Activated CD8-positive, alpha-beta T cell treated with anti-CD3 and anti-CD28 coated beads, Interleukin-2, amount 10 ng/mL, durations not matched to agents 7 days and 5 days (primary cell): Measurements from ENCODE around the gene CRIM1. TPM values are rescaled to one million over a fixed set of nuclear protein-coding genes. Genes with fewer than 3 reads are reported as not detected.
"Not testable (repeated sequence)": the region's sequence is repeated elsewhere in the genome, so short reads cannot be mapped to it uniquely, and the experiment has no call there.

Experiments
- ATAC-seq: fragments of 150-1000 bp; cut with Tn5 transposase; one replicate; pipeline ENCODE4 v1.10.0; 2021; ENCODE audit warnings: moderate library complexity
- CTCF ChIA-PET: fragments of 350-600 bp; sonication (Branson Sonifier 250); formaldehyde crosslinking; loops from one replicate; lab custom pipeline; 2021; ENCODE audit warnings: antibody characterized with exemption; lab: Charles Lee
- POLR2A ChIA-PET: fragments of 350-600 bp; sonication (Branson Sonifier 250); formaldehyde crosslinking; loops from one replicate; lab custom pipeline; 2021; ENCODE audit warnings: antibody characterized with exemption; lab: Charles Lee
- DNase-seq: peaks from one replicate; pipeline ENCODE4 v3.0.0-alpha.2; 2020
- H3K27ac Mint-ChIP-seq: one replicate; pipeline ENCODE4 v1.8.0; 2021; ENCODE audit warnings: mild to moderate bottlenecking, mixed read lengths
- H3K27me3 Mint-ChIP-seq: one replicate; pipeline ENCODE4 v1.8.0; 2021; ENCODE audit warnings: low read depth, mixed read lengths
- H3K36me3 Mint-ChIP-seq: one replicate; pipeline ENCODE4 v1.8.0; 2021; ENCODE audit warnings: low read depth, mixed read lengths
- H3K4me1 Mint-ChIP-seq: one replicate; pipeline ENCODE4 v1.8.0; 2021; ENCODE audit warnings: low read depth, mixed read lengths
- H3K4me3 Mint-ChIP-seq: one replicate; pipeline ENCODE4 v1.8.0; 2021; ENCODE audit warnings: mild to moderate bottlenecking, mixed read lengths
- H3K9me3 Mint-ChIP-seq: one replicate; pipeline ENCODE4 v1.8.0; 2022; ENCODE audit warnings: mixed read lengths; ENCODE audit not compliant: insufficient read depth
- total RNA-seq, 2 experiments: library from RNA; stranded (reverse); gene quantifications; one replicate each; pipeline ENCODE4 v1.2.3, GENCODE V29; 2021

The CRIM1 gene, protein sequence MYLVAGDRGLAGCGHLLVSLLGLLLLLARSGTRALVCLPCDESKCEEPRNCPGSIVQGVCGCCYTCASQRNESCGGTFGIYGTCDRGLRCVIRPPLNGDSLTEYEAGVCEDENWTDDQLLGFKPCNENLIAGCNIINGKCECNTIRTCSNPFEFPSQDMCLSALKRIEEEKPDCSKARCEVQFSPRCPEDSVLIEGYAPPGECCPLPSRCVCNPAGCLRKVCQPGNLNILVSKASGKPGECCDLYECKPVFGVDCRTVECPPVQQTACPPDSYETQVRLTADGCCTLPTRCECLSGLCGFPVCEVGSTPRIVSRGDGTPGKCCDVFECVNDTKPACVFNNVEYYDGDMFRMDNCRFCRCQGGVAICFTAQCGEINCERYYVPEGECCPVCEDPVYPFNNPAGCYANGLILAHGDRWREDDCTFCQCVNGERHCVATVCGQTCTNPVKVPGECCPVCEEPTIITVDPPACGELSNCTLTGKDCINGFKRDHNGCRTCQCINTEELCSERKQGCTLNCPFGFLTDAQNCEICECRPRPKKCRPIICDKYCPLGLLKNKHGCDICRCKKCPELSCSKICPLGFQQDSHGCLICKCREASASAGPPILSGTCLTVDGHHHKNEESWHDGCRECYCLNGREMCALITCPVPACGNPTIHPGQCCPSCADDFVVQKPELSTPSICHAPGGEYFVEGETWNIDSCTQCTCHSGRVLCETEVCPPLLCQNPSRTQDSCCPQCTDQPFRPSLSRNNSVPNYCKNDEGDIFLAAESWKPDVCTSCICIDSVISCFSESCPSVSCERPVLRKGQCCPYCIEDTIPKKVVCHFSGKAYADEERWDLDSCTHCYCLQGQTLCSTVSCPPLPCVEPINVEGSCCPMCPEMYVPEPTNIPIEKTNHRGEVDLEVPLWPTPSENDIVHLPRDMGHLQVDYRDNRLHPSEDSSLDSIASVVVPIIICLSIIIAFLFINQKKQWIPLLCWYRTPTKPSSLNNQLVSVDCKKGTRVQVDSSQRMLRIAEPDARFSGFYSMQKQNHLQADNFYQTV
- 1 to 10 TPM; 3.7 to 4.4 TPM for total RNA-seq

GRCh38 chr2:36355151-36355889 lies at the start of gene CRIM1:
CRIM1 (plus strand) TSS chr2:36355778; CDS start chr2:36356293, 515 bp downstream.
- ChIA-PET CTCF (interaction anchor here (0.7 to 1.6 kb wide), 3 partner anchors 18 to 310 kb away, joined by 3 to 6 read pairs (median 3); no protein-coding TSS in a partner anchor), POLR2A (no interaction called here)
- DNase-seq, result peak; percentile 57
- Mint-ChIP-seq H3K9me3 (no peaks in the 10 kb centered on the region), H3K27ac (peak within 1 kb of the TSS; percentile 48), H3K4me1 (peaks cover 31% of the 10 kb centered on the region), H3K36me3 (no peaks in the 10 kb centered on the region), H3K27me3 (peaks cover 36% of the 10 kb centered on the region), H3K4me3 (peak within 1 kb of the TSS; percentile 83)
- peak; percentile 79 for ATAC-seq

DNA sequence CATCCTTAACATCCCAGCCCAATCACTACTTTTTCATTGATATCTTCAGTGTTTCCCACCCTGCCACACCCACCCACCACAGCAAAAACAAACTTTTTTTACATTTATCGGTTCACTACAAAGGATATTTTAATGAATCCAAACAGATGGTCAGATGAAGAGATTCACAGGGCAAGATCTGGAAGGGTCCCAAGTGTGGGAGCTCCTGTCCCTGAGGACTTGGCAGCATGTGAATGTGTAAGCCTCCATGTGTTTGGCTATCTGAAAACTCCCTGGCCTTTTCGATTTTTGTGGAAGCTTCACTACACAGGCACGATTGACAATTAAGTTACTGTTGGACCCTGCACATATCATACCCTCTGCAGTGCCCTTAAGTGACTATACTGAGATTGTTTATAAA lies 48.1 kb upstream of the CRIM1 start:
- peaks cover 8% of the 10 kb centered on the region for H3K9me3 Mint-ChIP-seq
- ChIA-PET POLR2A (no interaction called here), CTCF (no interaction called here)
- peaks cover 12% of the 10 kb centered on the region for H3K36me3 Mint-ChIP-seq
- no peaks in the 10 kb centered on the region for H3K27me3 Mint-ChIP-seq
- ATAC-seq, result no peak
- DNase-seq, result no peak
- H3K27ac Mint-ChIP-seq, result no peak overlapping the region
- peaks cover 10% of the 10 kb centered on the region for H3K4me1 Mint-ChIP-seq
- H3K4me3 Mint-ChIP-seq, result no peak overlapping the region

DNA sequence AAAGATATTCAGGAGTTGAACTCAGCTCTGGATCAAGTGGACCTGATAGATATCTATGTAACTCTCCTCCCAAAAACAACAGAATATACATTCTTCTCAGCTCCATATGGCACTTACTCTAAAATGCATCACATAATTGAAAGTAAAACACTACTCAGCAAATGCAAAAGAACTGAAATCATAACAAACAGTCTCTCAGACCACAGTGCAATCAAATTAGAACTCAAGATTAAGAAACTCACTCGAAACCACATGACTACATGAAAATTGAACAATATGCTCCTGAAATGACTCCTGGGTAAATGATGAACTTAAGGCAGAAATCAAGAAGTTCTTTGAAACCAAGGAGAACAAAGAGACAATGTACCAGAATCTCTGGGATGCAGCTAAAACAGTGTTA lies 45.1 kb upstream of the CRIM1 start:
- not testable (repeated sequence) for H3K36me3 Mint-ChIP-seq, H3K4me3 Mint-ChIP-seq, H3K4me1 Mint-ChIP-seq, H3K9me3 Mint-ChIP-seq, H3K27me3 Mint-ChIP-seq, DNase-seq, H3K27ac Mint-ChIP-seq, ATAC-seq
- CTCF ChIA-PET, result interaction anchor here (1.1 to 1.2 kb wide), 2 partner anchors 25 to 70 kb away, joined by 3 read pairs; no protein-coding TSS in a partner anchor
- POLR2A ChIA-PET, result interaction anchor here (1.0 kb wide), 1 partner anchor 70 kb away, joined by 3 read pairs; no protein-coding TSS in a partner anchor

- no peaks in the 10 kb centered on the region for H3K9me3 Mint-ChIP-seq
- H3K4me1 Mint-ChIP-seq, result no peaks in the 10 kb centered on the region
- H3K27ac Mint-ChIP-seq, result no peak overlapping the region
- H3K27me3 Mint-ChIP-seq, result peaks cover 6% of the 10 kb centered on the region
- CTCF ChIA-PET, result no interaction called here
- no peak for DNase-seq
- H3K4me3 Mint-ChIP-seq, result no peak overlapping the region
- POLR2A ChIA-PET, result no interaction called here
- peaks cover 2% of the 10 kb centered on the region for H3K36me3 Mint-ChIP-seq
- no peak for ATAC-seq
These were observed 37.0 kb upstream of the CRIM1 start for GRCh38 chr2:36318547-36318946.

- Mint-ChIP-seq H3K27me3 (peaks cover 6% of the 10 kb centered on the region), H3K4me3 (no peak overlapping the region), H3K27ac (no peak overlapping the region), H3K9me3 (no peaks in the 10 kb centered on the region), H3K4me1 (no peaks in the 10 kb centered on the region), H3K36me3 (peaks cover 2% of the 10 kb centered on the region)
- no peak for ATAC-seq
- ChIA-PET CTCF (no interaction called here), POLR2A (no interaction called here)
- DNase-seq, result no peak
These were observed 33.5 kb upstream of the CRIM1 start for GRCh38 chr2:36322108-36322507.

GRCh38 chr2:36326286-36326685 lies 29.3 kb upstream of the CRIM1 start:
- ChIA-PET CTCF (no interaction called here), POLR2A (no interaction called here)
- no peak overlapping the region for H3K27ac Mint-ChIP-seq
- H3K36me3 Mint-ChIP-seq, result no peaks in the 10 kb centered on the region
- H3K27me3 Mint-ChIP-seq, result peaks cover 9% of the 10 kb centered on the region
- no peaks in the 10 kb centered on the region for H3K4me1 Mint-ChIP-seq
- H3K9me3 Mint-ChIP-seq, result no peaks in the 10 kb centered on the region
- DNase-seq (no peak), ATAC-seq (no peak)
- H3K4me3 Mint-ChIP-seq, result no peak overlapping the region

DNA sequence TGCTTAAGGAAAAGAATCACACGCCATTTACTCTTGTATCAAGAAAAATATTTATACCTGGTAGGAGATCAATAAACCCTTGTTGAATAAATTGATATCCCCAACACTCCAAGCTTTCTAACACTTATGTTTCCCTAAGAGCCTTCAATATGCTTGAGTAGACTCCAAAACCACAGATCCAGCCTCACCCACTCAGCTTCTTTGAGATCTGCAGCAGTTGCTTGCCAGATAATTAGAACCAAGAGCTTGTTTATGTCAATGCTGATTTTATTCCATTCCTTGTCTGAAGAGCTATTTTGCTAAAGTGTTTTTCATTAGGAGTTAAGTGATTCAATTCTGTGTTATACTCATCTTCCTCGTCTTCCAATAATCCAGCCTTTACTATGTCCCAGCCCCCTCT lies 26.3 kb upstream of the CRIM1 start:
- Mint-ChIP-seq H3K27ac (no peak overlapping the region), H3K9me3 (no peaks in the 10 kb centered on the region), H3K4me1 (peaks cover 7% of the 10 kb centered on the region), H3K36me3 (no peaks in the 10 kb centered on the region), H3K4me3 (no peak overlapping the region), H3K27me3 (peaks cover 5% of the 10 kb centered on the region)
- CTCF ChIA-PET, result no interaction called here
- DNase-seq, result no peak
- ATAC-seq, result no peak
- POLR2A ChIA-PET, result no interaction called here

- no peaks in the 10 kb centered on the region for H3K36me3 Mint-ChIP-seq
- H3K9me3 Mint-ChIP-seq, result no peaks in the 10 kb centered on the region
- H3K4me1 Mint-ChIP-seq, result peaks cover 7% of the 10 kb centered on the region
- ChIA-PET POLR2A (no interaction called here), CTCF (no interaction called here)
- peaks cover 5% of the 10 kb centered on the region for H3K27me3 Mint-ChIP-seq
- no peak for ATAC-seq
- H3K27ac Mint-ChIP-seq, result no peak overlapping the region
- no peak overlapping the region for H3K4me3 Mint-ChIP-seq
- no peak for DNase-seq
These were observed 25.7 kb upstream of the CRIM1 start for GRCh38 chr2:36329746-36330472.

- H3K4me3 Mint-ChIP-seq, result no peak overlapping the region
- no peaks in the 10 kb centered on the region for H3K36me3 Mint-ChIP-seq
- ChIA-PET CTCF (no interaction called here), POLR2A (no interaction called here)
- ATAC-seq (no peak), DNase-seq (no peak)
- H3K4me1 Mint-ChIP-seq, result peaks cover 7% of the 10 kb centered on the region
- no peaks in the 10 kb centered on the region for H3K9me3 Mint-ChIP-seq
- peaks cover 11% of the 10 kb centered on the region for H3K27me3 Mint-ChIP-seq
- no peak overlapping the region for H3K27ac Mint-ChIP-seq
These were observed 24.8 kb upstream of the CRIM1 start for GRCh38 chr2:36330473-36331395.

- CTCF ChIA-PET, result interaction anchor here (0.7 to 1.4 kb wide), 3 partner anchors 19 to 86 kb away, joined by 3 to 5 read pairs (median 3); no protein-coding TSS in a partner anchor
- Mint-ChIP-seq H3K27me3 (peaks cover 7% of the 10 kb centered on the region), H3K4me3 (no peak overlapping the region), H3K4me1 (peaks cover 14% of the 10 kb centered on the region), H3K27ac (no peak overlapping the region), H3K36me3 (no peaks in the 10 kb centered on the region), H3K9me3 (no peaks in the 10 kb centered on the region)
- DNase-seq, result peak; percentile 46
- peak; percentile 83 for ATAC-seq
- POLR2A ChIA-PET, result no interaction called here
These were observed 22.1 kb upstream of the CRIM1 start for GRCh38 chr2:36333350-36334012.
